Hepatocyte (in vitro differentiated cells): ENCODE measurements around the gene MMGT1.

Experiments
- CTCF ChIP-seq: fragments of 200-600 bp; sonication (generic); IDR thresholded peaks from 2 replicates; pipeline ENCODE4 v1.5.1; 2016; ENCODE audit warnings: antibody characterized with exemption, mild to moderate bottlenecking; ENCODE audit not compliant: poor library complexity
- EZH2 ChIP-seq: fragments of 200-600 bp; sonication (generic); IDR thresholded peaks from 2 replicates; pipeline ENCODE4 v1.6.1; 2016; ENCODE audit warnings: antibody characterized with exemption, mild to moderate bottlenecking, borderline replicate concordance
- EZH2phosphoT487 ChIP-seq: fragments of 200-600 bp; sonication (generic); IDR thresholded peaks from one replicate; pipeline ENCODE4 v1.6.1; 2018; ENCODE audit warnings: antibody characterized with exemption, mild to moderate bottlenecking, low read depth, moderate library complexity; ENCODE audit not compliant: unreplicated experiment, severe bottlenecking

GRCh38 chrX:135951291-135951690 lies 22.5 kb downstream of the MMGT1 start:
- no peak for TF ChIP-seq EZH2
- no peak for TF ChIP-seq EZH2phosphoT487
- no peak for TF ChIP-seq CTCF
